ENCODE data around the gene RNF149. TPM values are rescaled to one million over a fixed set of nuclear protein-coding genes. Genes with fewer than 3 reads are reported as not detected.

The RNF149 gene
- total RNA-seq, 1 donor from 2014 or later, result 120 TPM

GRCh38 chr2:101339266-101339880 lies 30.9 kb upstream of the RNF149 start:
- Histone ChIP-seq H3K36me3 (ENCODE audit: control insufficient read depth, insufficient read depth, low read length) (no peaks in the 10 kb centered on the region), H3K27me3 (ENCODE audit: control insufficient read depth, insufficient read depth, low read length) (no peaks in the 10 kb centered on the region), H3K4me3 (ENCODE audit: low read depth, low read length) (no peak overlapping the region)
- TF ChIP-seq, protein P1, sequence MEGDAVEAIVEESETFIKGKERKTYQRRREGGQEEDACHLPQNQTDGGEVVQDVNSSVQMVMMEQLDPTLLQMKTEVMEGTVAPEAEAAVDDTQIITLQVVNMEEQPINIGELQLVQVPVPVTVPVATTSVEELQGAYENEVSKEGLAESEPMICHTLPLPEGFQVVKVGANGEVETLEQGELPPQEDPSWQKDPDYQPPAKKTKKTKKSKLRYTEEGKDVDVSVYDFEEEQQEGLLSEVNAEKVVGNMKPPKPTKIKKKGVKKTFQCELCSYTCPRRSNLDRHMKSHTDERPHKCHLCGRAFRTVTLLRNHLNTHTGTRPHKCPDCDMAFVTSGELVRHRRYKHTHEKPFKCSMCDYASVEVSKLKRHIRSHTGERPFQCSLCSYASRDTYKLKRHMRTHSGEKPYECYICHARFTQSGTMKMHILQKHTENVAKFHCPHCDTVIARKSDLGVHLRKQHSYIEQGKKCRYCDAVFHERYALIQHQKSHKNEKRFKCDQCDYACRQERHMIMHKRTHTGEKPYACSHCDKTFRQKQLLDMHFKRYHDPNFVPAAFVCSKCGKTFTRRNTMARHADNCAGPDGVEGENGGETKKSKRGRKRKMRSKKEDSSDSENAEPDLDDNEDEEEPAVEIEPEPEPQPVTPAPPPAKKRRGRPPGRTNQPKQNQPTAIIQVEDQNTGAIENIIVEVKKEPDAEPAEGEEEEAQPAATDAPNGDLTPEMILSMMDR (IDR thresholded peaks at IDR 0.05; ENCODE audit: insufficient read depth, low read length, severe bottlenecking), result no peak
- FAIRE-seq (no peak), DNase-seq (ENCODE audit: low read depth) (no peak)

DNA sequence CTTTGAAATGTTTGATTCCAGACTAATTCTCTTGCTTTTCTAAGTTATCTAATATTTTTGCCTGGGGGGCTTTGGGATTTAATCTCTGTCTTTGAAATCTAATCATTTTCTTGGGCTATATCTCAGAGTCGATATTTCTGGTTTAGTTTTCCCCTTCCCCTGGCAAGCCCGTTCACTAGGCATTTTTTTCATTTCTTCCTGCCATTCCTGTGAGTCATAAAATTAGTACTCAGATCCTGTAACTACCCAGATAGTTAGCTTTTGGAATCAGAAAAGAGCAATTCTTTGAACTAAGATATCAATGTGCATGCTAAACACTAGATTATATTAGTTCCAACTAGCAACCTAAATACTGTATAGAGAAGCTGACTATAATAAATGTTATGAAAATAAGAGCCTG lies 29.4 kb upstream of the RNF149 start:
- DNase-seq (ENCODE audit: low read depth) (peak; percentile 52), FAIRE-seq (no peak)
- no peaks in the 10 kb centered on the region for H3K27me3 ChIP-seq (ENCODE audit: control insufficient read depth, insufficient read depth, low read length)
- no peak overlapping the region for H3K4me3 ChIP-seq (ENCODE audit: low read depth, low read length)
- TF ChIP-seq, protein P1 (IDR thresholded peaks at IDR 0.05; ENCODE audit: insufficient read depth, low read length, severe bottlenecking), result no peak
- no peaks in the 10 kb centered on the region for H3K36me3 ChIP-seq (ENCODE audit: control insufficient read depth, insufficient read depth, low read length)

GRCh38 chr2:101332885-101333766 lies 24.6 kb upstream of the RNF149 start:
- Histone ChIP-seq H3K27me3 (ENCODE audit: control insufficient read depth, insufficient read depth, low read length) (no peaks in the 10 kb centered on the region), H3K4me3 (ENCODE audit: low read depth, low read length) (no peak overlapping the region), H3K36me3 (ENCODE audit: control insufficient read depth, insufficient read depth, low read length) (no peaks in the 10 kb centered on the region)
- no peak for DNase-seq (ENCODE audit: low read depth)
- no peak for FAIRE-seq
- TF ChIP-seq, protein P1 (IDR thresholded peaks at IDR 0.05; ENCODE audit: insufficient read depth, low read length, severe bottlenecking), result no peak

- TF ChIP-seq, protein P1 (IDR thresholded peaks at IDR 0.05; ENCODE audit: insufficient read depth, low read length, severe bottlenecking), result no peak
- Histone ChIP-seq H3K27me3 (ENCODE audit: control insufficient read depth, insufficient read depth, low read length) (no peaks in the 10 kb centered on the region), H3K4me3 (ENCODE audit: low read depth, low read length) (no peak overlapping the region), H3K36me3 (ENCODE audit: control insufficient read depth, insufficient read depth, low read length) (no peaks in the 10 kb centered on the region)
- no peak for FAIRE-seq
- DNase-seq (ENCODE audit: low read depth), result no peak
These were observed 22.7 kb upstream of the RNF149 start for GRCh38 chr2:101331202-101331601.

GRCh38 chr2:101330253-101330933 lies 21.9 kb upstream of the RNF149 start:
- Histone ChIP-seq H3K27me3 (ENCODE audit: control insufficient read depth, insufficient read depth, low read length) (no peaks in the 10 kb centered on the region), H3K4me3 (ENCODE audit: low read depth, low read length) (no peak overlapping the region), H3K36me3 (ENCODE audit: control insufficient read depth, insufficient read depth, low read length) (no peaks in the 10 kb centered on the region)
- TF ChIP-seq, protein P1 (IDR thresholded peaks at IDR 0.05; ENCODE audit: insufficient read depth, low read length, severe bottlenecking), result no peak
- DNase-seq (ENCODE audit: low read depth) (no peak), FAIRE-seq (peak; percentile 58)
